HEK293 (cell line): ENCODE measurements around the gene LRRTM4.

ENCODE experiments used
- CTCF ChIA-PET: fragments of 350-600 bp; formaldehyde crosslinking; extraction: SDS; loops from one replicate; lab custom pipeline; 2021; ENCODE audit warnings: antibody characterized with exemption; lab: Yijun Ruan, JAX
- POLR2A ChIA-PET: fragments of 300-600 bp; formaldehyde crosslinking; extraction: SDS; loops from one replicate; lab custom pipeline; 2020; ENCODE audit warnings: antibody characterized with exemption, inconsistent platforms; lab: Yijun Ruan, JAX
- H3K27ac ChIP-seq: fragments of 200-500 bp; sonication (Bioruptor generic); 2 replicates; pipeline ENCODE4 v1.5.1; 2014; ENCODE audit warnings: low read depth, low read length, control low read depth, inconsistent platforms; ENCODE audit errors: extremely low read depth
- H3K36me3 ChIP-seq, 2 experiments: fragments of 200-500 bp in 1 of 2; sonication (Bioruptor generic) in 1 of 2; 1 replicate in 1 of 2; 2 replicates in 1 of 2; pipeline ENCODE4 v1.5.1; 2014 to 2017; ENCODE audit warnings: inconsistent platforms in 2 of 2, low read length in 2 of 2; ENCODE audit not compliant: control insufficient read depth in 2 of 2, insufficient read depth in 1 of 2
- H3K4me1 ChIP-seq: fragments of 200-500 bp; sonication (Bioruptor generic); 2 replicates; pipeline ENCODE4 v1.5.1; 2014; ENCODE audit warnings: mild to moderate bottlenecking, low read length, inconsistent platforms; ENCODE audit not compliant: control insufficient read depth, insufficient read depth
- H3K4me3 ChIP-seq: 2 replicates; pipeline ENCODE4 v1.5.1; 2011; ENCODE audit warnings: low read depth, mild to moderate bottlenecking, control low read depth, low read length, moderate library complexity
- H3K9me3 ChIP-seq: fragments of 200-500 bp; sonication (Bioruptor generic); 2 replicates; pipeline ENCODE4 v1.5.1; 2014; ENCODE audit warnings: low read depth, low read length, inconsistent platforms; ENCODE audit not compliant: control insufficient read depth, insufficient read depth
- ELK4 ChIP-seq: IDR thresholded peaks from 2 replicates; pipeline ENCODE4 v1.6.1; 2011; ENCODE audit warnings: mild to moderate bottlenecking, low read depth, low read length, borderline replicate concordance
- GFI1B ChIP-seq: fragments of 450-650 bp; formaldehyde crosslinking; IDR thresholded peaks from 2 replicates; pipeline ENCODE4 v1.5.1; 2016; ENCODE audit warnings: missing biosample characterization, missing genetic modification characterization
- GLI4 ChIP-seq: fragments of 450-650 bp; formaldehyde crosslinking; IDR thresholded peaks from 2 replicates; pipeline ENCODE4 v1.5.1; 2016; ENCODE audit warnings: missing biosample characterization, missing genetic modification characterization
- HOXD13 ChIP-seq: sonication (generic); formaldehyde crosslinking; IDR thresholded peaks from 2 replicates; pipeline ENCODE4 v1.8.0; 2022; ENCODE audit warnings: missing genetic modification reagents, borderline replicate concordance
- KLF9 ChIP-seq: fragments of 450-650 bp; formaldehyde crosslinking; IDR thresholded peaks from 2 replicates; pipeline ENCODE4 v1.5.1; 2016; ENCODE audit warnings: missing biosample characterization, missing genetic modification characterization, low read depth
- SETDB1 ChIP-seq: IDR thresholded peaks from one replicate; pipeline ENCODE4 v1.6.1; 2017; ENCODE audit warnings: mild to moderate bottlenecking, low read length, moderate library complexity, mixed read lengths; ENCODE audit not compliant: insufficient read length
- TRIM28 ChIP-seq: IDR thresholded peaks from 2 replicates; pipeline ENCODE4 v1.6.1; 2011; ENCODE audit warnings: low read length, control low read depth, borderline replicate concordance
- ZBTB48 ChIP-seq: fragments of 450-650 bp; formaldehyde crosslinking; IDR thresholded peaks from 2 replicates; pipeline ENCODE4 v1.5.1; 2016; ENCODE audit warnings: missing biosample characterization, missing genetic modification characterization
- ZBTB7A ChIP-seq: fragments of 450-650 bp; formaldehyde crosslinking; IDR thresholded peaks from 2 replicates; pipeline ENCODE4 v1.5.1; 2016; ENCODE audit warnings: low read depth, missing biosample characterization, missing genetic modification characterization
- ZFHX2 ChIP-seq: fragments of 450-650 bp; formaldehyde crosslinking; conservative IDR thresholded peaks from 2 replicates; pipeline ENCODE4 v1.5.1; 2016; ENCODE audit warnings: missing biosample characterization, missing genetic modification characterization
- ZNF133 ChIP-seq: fragments of 450-650 bp; formaldehyde crosslinking; IDR thresholded peaks from 2 replicates; pipeline ENCODE4 v1.5.1; 2016; ENCODE audit warnings: missing biosample characterization, missing genetic modification characterization
- ZNF140 ChIP-seq: fragments of 450-650 bp; formaldehyde crosslinking; IDR thresholded peaks from 2 replicates; pipeline ENCODE4 v1.5.1; 2016; ENCODE audit warnings: missing biosample characterization, missing genetic modification characterization
- ZNF155 ChIP-seq: fragments of 450-650 bp; formaldehyde crosslinking; IDR thresholded peaks from 2 replicates; pipeline ENCODE4 v1.5.1; 2016; ENCODE audit warnings: missing biosample characterization, missing genetic modification characterization
- ZNF202 ChIP-seq: fragments of 450-650 bp; formaldehyde crosslinking; IDR thresholded peaks from 2 replicates; pipeline ENCODE4 v1.5.1; 2016; ENCODE audit warnings: missing biosample characterization, missing genetic modification characterization, borderline replicate concordance
- ZNF221 ChIP-seq: fragments of 450-650 bp; formaldehyde crosslinking; IDR thresholded peaks from 2 replicates; pipeline ENCODE4 v1.5.1; 2017; ENCODE audit warnings: missing biosample characterization, missing genetic modification characterization, borderline replicate concordance
- ZNF223 ChIP-seq: fragments of 450-650 bp; formaldehyde crosslinking; IDR thresholded peaks from 2 replicates; pipeline ENCODE4 v1.5.1; 2016; ENCODE audit warnings: missing biosample characterization, missing genetic modification characterization
- ZNF324 ChIP-seq: fragments of 450-650 bp; formaldehyde crosslinking; IDR thresholded peaks from 2 replicates; pipeline ENCODE4 v1.5.1; 2016; ENCODE audit warnings: missing biosample characterization, missing genetic modification characterization
- ZNF350 ChIP-seq: fragments of 450-650 bp; formaldehyde crosslinking; IDR thresholded peaks from 2 replicates; pipeline ENCODE4 v1.5.0; 2017; ENCODE audit warnings: missing biosample characterization, mild to moderate bottlenecking, missing genetic modification characterization
- ZNF549 ChIP-seq: fragments of 450-650 bp; IDR thresholded peaks from 2 replicates; pipeline ENCODE4 v1.5.1; 2018; ENCODE audit warnings: missing biosample characterization, missing genetic modification characterization, mild to moderate bottlenecking, inconsistent platforms, moderate library complexity
- ZNF558 ChIP-seq: fragments of 450-650 bp; formaldehyde crosslinking; IDR thresholded peaks from 2 replicates; pipeline ENCODE4 v1.5.1; 2016; ENCODE audit warnings: missing biosample characterization, missing genetic modification characterization
- ZNF610 ChIP-seq: fragments of 450-650 bp; formaldehyde crosslinking; IDR thresholded peaks from 2 replicates; pipeline ENCODE4 v1.5.1; 2016; ENCODE audit warnings: missing biosample characterization, missing genetic modification characterization, borderline replicate concordance
- ZNF76 ChIP-seq: fragments of 450-650 bp; formaldehyde crosslinking; IDR thresholded peaks from 2 replicates; pipeline ENCODE4; 2016; ENCODE audit warnings: low read depth, missing biosample characterization, missing genetic modification characterization, borderline replicate concordance
- ZNF785 ChIP-seq: fragments of 450-650 bp; formaldehyde crosslinking; IDR thresholded peaks from 2 replicates; pipeline ENCODE4 v1.5.1; 2016; ENCODE audit warnings: missing biosample characterization, missing genetic modification characterization
- ZNF830 ChIP-seq: fragments of 450-650 bp; IDR thresholded peaks from 2 replicates; pipeline ENCODE4 v1.5.0; 2018; ENCODE audit warnings: missing biosample characterization, missing genetic modification characterization, low read depth, mild to moderate bottlenecking, moderate library complexity
- ZSCAN23 ChIP-seq: fragments of 450-650 bp; formaldehyde crosslinking; IDR thresholded peaks from 2 replicates; pipeline ENCODE4 v1.5.1; 2016; ENCODE audit warnings: missing biosample characterization, missing genetic modification characterization
- ZSCAN30 ChIP-seq: fragments of 450-650 bp; IDR thresholded peaks from 2 replicates; pipeline ENCODE4 v1.5.1; 2018; ENCODE audit warnings: missing biosample characterization, mild to moderate bottlenecking, missing genetic modification characterization, moderate library complexity
- TF ChIP-seq, protein P1 (sequence below): fragments of 450-650 bp; formaldehyde crosslinking; IDR thresholded peaks from 2 replicates; pipeline ENCODE4 v1.5.1; 2016; ENCODE audit warnings: missing biosample characterization, missing genetic modification characterization

Gene LRRTM4

GRCh38 chr2:77469106-77469505 is 53.1 kb downstream of the LRRTM4 start:
- Histone ChIP-seq H3K9me3 (no peaks in the 10 kb centered on the region), H3K4me1 (no peaks in the 10 kb centered on the region)
- CTCF ChIA-PET: no interaction called here

GRCh38 chr2:77459840-77460239 is 62.3 kb downstream of the LRRTM4 start:
- no peaks in the 10 kb centered on the region for H3K36me3 ChIP-seq
- no peaks in the 10 kb centered on the region for H3K4me1 ChIP-seq
- H3K27ac ChIP-seq: no peak overlapping the region
- ChIA-PET POLR2A (no interaction called here), CTCF (no interaction called here)
- TF ChIP-seq ELK4 (no peak), ZNF221 (tag by site-specific recombination) (no peak), ZNF350 (tag by site-specific recombination) (no peak), ZNF133 (no peak), KLF9 (tag by site-specific recombination) (no peak), ZNF610 (no peak), ZNF549 (tag by site-specific recombination) (no peak), SETDB1 (no peak)
- no peaks in the 10 kb centered on the region for H3K9me3 ChIP-seq
- no peak overlapping the region for H3K4me3 ChIP-seq

More at GRCh38 chr2:77469106-77469505, 53.1 kb downstream of the LRRTM4 start:
- TF ChIP-seq ZNF223 (tag by site-specific recombination) (no peak), HOXD13 (CRISPR knock-in tag) (no peak), GLI4 (tag by site-specific recombination) (no peak), ZBTB48 (tag by site-specific recombination) (no peak), ZNF324 (tag by site-specific recombination) (no peak), GFI1B (tag by site-specific recombination) (no peak), ZNF202 (tag by site-specific recombination) (no peak), ZBTB7A (tag by site-specific recombination) (no peak), ZNF155 (tag by site-specific recombination) (no peak), ZFHX2 (tag by site-specific recombination) (no peak), ZSCAN30 (no peak), ZNF76 (no peak)
- TF ChIP-seq, protein P1, sequence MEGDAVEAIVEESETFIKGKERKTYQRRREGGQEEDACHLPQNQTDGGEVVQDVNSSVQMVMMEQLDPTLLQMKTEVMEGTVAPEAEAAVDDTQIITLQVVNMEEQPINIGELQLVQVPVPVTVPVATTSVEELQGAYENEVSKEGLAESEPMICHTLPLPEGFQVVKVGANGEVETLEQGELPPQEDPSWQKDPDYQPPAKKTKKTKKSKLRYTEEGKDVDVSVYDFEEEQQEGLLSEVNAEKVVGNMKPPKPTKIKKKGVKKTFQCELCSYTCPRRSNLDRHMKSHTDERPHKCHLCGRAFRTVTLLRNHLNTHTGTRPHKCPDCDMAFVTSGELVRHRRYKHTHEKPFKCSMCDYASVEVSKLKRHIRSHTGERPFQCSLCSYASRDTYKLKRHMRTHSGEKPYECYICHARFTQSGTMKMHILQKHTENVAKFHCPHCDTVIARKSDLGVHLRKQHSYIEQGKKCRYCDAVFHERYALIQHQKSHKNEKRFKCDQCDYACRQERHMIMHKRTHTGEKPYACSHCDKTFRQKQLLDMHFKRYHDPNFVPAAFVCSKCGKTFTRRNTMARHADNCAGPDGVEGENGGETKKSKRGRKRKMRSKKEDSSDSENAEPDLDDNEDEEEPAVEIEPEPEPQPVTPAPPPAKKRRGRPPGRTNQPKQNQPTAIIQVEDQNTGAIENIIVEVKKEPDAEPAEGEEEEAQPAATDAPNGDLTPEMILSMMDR (tag by site-specific recombination): no peak
- H3K36me3 ChIP-seq: no peaks in the 10 kb centered on the region
- H3K4me3 ChIP-seq: no peak overlapping the region
- POLR2A ChIA-PET: no interaction called here
- H3K27ac ChIP-seq: no peak overlapping the region

DNA sequence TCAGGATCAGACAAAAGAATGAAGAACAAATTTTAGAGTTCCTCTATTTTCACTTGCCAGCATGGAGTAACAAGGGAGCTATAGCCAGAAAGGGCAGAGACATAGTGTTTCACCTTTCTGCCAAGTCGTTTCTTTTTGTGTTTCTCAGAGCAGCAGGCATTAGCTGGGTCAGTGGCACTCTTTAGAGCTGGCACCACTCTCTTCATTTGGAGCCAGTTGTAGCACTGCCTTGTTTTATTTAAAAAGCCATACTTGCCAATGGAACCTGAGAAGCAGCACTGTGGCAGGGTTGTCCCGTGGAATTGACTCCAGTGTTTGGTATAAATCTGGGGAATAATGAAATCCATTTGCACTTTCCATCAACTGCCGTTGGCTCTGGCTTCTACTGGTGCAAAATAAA is 64.0 kb downstream of the LRRTM4 start:
- no peak for TF ChIP-seq TRIM28
- TF ChIP-seq, protein P1 (tag by site-specific recombination): no peak
- TF ChIP-seq ZNF785 (tag by site-specific recombination): no peak
- TF ChIP-seq ZSCAN23: no peak
- no peak for TF ChIP-seq ZNF830 (tag by site-specific recombination)
- TF ChIP-seq ZNF558 (tag by site-specific recombination): no peak
- no peak for TF ChIP-seq ZNF140
- POLR2A ChIA-PET: no interaction called here
- CTCF ChIA-PET: interaction anchor here (0.7 kb wide), 1 partner anchor 17 kb away, joined by 3 read pairs; no protein-coding TSS in a partner anchor
- H3K27ac ChIP-seq: no peak overlapping the region
- no peaks in the 10 kb centered on the region for H3K9me3 ChIP-seq
- H3K4me3 ChIP-seq: no peak overlapping the region
- no peaks in the 10 kb centered on the region for H3K36me3 ChIP-seq
- no peaks in the 10 kb centered on the region for H3K4me1 ChIP-seq
